Measurements from ENCODE around the gene LHFPL6. TPM values are rescaled to one million over a fixed set of nuclear protein-coding genes. Genes with fewer than 3 reads are reported as not detected.

LHFPL6 gene
- total and polyA plus RNA-seq, 10 of the 15 experiments (the other 5 are each of a cell fraction or from before 2014, with no cell fraction given), result 0.11 to 4.6 (median 0.41) TPM

GRCh38 chr13:39494633-39495032 lies 108.4 kb downstream of the LHFPL6 start (continued):
- TF ChIP-seq, protein P1, sequence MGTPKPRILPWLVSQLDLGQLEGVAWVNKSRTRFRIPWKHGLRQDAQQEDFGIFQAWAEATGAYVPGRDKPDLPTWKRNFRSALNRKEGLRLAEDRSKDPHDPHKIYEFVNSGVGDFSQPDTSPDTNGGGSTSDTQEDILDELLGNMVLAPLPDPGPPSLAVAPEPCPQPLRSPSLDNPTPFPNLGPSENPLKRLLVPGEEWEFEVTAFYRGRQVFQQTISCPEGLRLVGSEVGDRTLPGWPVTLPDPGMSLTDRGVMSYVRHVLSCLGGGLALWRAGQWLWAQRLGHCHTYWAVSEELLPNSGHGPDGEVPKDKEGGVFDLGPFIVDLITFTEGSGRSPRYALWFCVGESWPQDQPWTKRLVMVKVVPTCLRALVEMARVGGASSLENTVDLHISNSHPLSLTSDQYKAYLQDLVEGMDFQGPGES (IDR thresholded peaks at IDR 0.05), result no peak
- TF ChIP-seq SMAD5 (IDR thresholded peaks at IDR 0.05; ENCODE audit: low read depth), result no peak

DNA sequence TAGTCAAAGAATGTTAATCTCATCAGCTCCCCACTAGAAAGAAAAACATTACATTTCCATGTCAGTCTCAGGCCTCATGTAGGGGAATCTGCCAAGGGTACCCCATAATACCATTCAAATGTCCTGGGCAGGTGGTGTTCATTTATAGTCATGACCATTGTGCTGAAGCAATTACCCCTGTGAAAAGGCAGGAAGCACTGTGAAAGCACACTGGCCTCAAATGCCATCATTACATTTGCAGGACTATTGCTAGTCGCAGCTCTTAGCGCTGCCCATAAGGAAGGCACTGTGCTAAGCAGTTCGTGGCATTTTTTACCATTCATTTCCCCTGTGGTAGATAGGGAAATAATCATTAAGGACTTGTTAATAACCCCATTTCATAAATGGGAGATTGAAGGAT lies 109.0 kb downstream of the LHFPL6 start:
- no peak for FAIRE-seq
- WGBS (ENCODE audit: insufficient coverage, insufficient replicate concordance, low lambda C conversion rate, missing lambda C conversion rate), result 32% methylated on average over 3 of the region's 3 CpGs
- Histone ChIP-seq H3K9ac (ENCODE audit: control insufficient read depth, insufficient read depth, low read length) (no peak overlapping the region), H3K27me3 (replicated peaks in 1 of 2; ENCODE audit: control insufficient read depth in 2 of 2, insufficient read depth in 2 of 2, low read length in 1 of 2) (no peaks in the 10 kb centered on the region), H3K4me2 (ENCODE audit: control insufficient read depth, insufficient read depth) (no peak overlapping the region), H3K4me1 (ENCODE audit: control insufficient read depth, insufficient read depth, low read length) (no peaks in the 10 kb centered on the region), H3K27ac (ENCODE audit: control insufficient read depth, insufficient read depth) (no peak overlapping the region), H3K79me2 (ENCODE audit: control insufficient read depth, insufficient read depth, low read length) (no peaks in the 10 kb centered on the region), H4K20me1 (ENCODE audit: control insufficient read depth, insufficient read depth) (no peaks in the 10 kb centered on the region), H3K9me3 (replicated peaks; ENCODE audit: control insufficient read depth, insufficient read depth, low read length) (no peaks in the 10 kb centered on the region), H2AFZ (ENCODE audit: control insufficient read depth, low read depth, low read length) (no peak overlapping the region), H3K36me3 (ENCODE audit: control insufficient read depth in 2 of 2, insufficient read depth in 2 of 2, low read length in 1 of 2) (no peaks in the 10 kb centered on the region), H3K4me3 (no peak overlapping the region)
- TF ChIP-seq HDAC2 (IDR thresholded peaks at IDR 0.05) (no peak), MXI1 (IDR thresholded peaks at IDR 0.05; ENCODE audit: low read depth, low read length) (no peak), ATF3 (IDR thresholded peaks at IDR 0.05; ENCODE audit: borderline replicate concordance, extremely low read depth, low read depth, low read length) (no peak), YY1 (IDR thresholded peaks at IDR 0.05; ENCODE audit: low read depth, low read length) (no peak), MEF2B (IDR thresholded peaks at IDR 0.05; ENCODE audit: partially characterized antibody, poor library complexity, severe bottlenecking) (no peak), ZSCAN29 (IDR thresholded peaks at IDR 0.05) (no peak), WRNIP1 (IDR thresholded peaks at IDR 0.05; ENCODE audit: borderline replicate concordance, low read depth, low read length) (no peak), ETV6 (conservative IDR thresholded peaks at IDR 0.05 in 1 of 2, IDR thresholded peaks at IDR 0.05 in 1 of 2; ENCODE audit: borderline replicate concordance in 1 of 2, low read depth in 1 of 2) (no peak), DPF2 (IDR thresholded peaks at IDR 0.05) (no peak)
- ChIA-PET SMC1A (ENCODE audit: uncharacterized antibody, unreplicated experiment) (interaction anchor here (0.6 to 1.2 kb wide), 3 partner anchors 10 to 98 kb away, joined by 3 read pairs; no protein-coding TSS in a partner anchor), CTCF (interaction anchor here (1.0 to 1.2 kb wide), 3 partner anchors 19 to 122 kb away, joined by 3 to 4 read pairs (median 4); no protein-coding TSS in a partner anchor), POLR2A (no interaction called here), RAD21 (ENCODE audit: unreplicated experiment) (interaction anchor here (1.3 kb wide), 1 partner anchor 9 kb away, joined by 4 read pairs; no protein-coding TSS in a partner anchor)
- in situ Hi-C loops (cut with MboI), result no loop called here
- intact Hi-C loops (cut with micrococcal nuclease; ENCODE audit: unreplicated experiment), result no loop called here
- no peak for ATAC-seq
- DNase-seq (ENCODE audit: low read depth, low spot score), result no peak
- BruUV-seq (replicated peaks), result no TSS peak
